SU-DHL-6 (cell line): Measurements from ENCODE around the gene HBZ.

Experiments used
- H2AFZ ChIP-seq: fragments of 200-600 bp; sonication (generic); 2 replicates; pipeline ENCODE4 v1.6.1; 2014; ENCODE audit warnings: low read depth, mild to moderate bottlenecking, moderate library complexity, mixed read lengths, antibody characterized with exemption, low read length; ENCODE audit not compliant: severe bottlenecking
- H3F3A ChIP-seq: fragments of 200-600 bp; shearing (Covaris generic); 2 replicates; pipeline ENCODE4 v1.6.0; 2016; ENCODE audit warnings: antibody characterized with exemption, mild to moderate bottlenecking; ENCODE audit not compliant: insufficient read depth
- H3K27ac ChIP-seq: fragments of 200-600 bp; sonication (generic); 2 replicates; pipeline ENCODE4 v1.5.1; 2016; ENCODE audit warnings: low read depth, mild to moderate bottlenecking, low read length, moderate library complexity, mixed read lengths
- H3K27me3 ChIP-seq: fragments of 200-600 bp; sonication (generic), shearing (Covaris generic); 2 replicates; pipeline ENCODE4 v1.6.0; 2014; ENCODE audit warnings: mild to moderate bottlenecking, low read length
- H3K36me3 ChIP-seq: fragments of 200-600 bp; sonication (generic); 2 replicates; pipeline ENCODE4 v1.6.1; 2014; ENCODE audit warnings: mild to moderate bottlenecking, low read length, mixed read lengths
- H3K4me2 ChIP-seq: fragments of 300-600, 200-600 bp; shearing (Covaris generic), sonication (generic); 2 replicates; pipeline ENCODE4 v1.6.0; 2014; ENCODE audit warnings: low read length, low read depth, mild to moderate bottlenecking; ENCODE audit not compliant: poor library complexity, severe bottlenecking
- H3K4me3 ChIP-seq: fragments of 200-600 bp; sonication (generic); 2 replicates; pipeline ENCODE4 v1.5.1; 2014; ENCODE audit warnings: antibody characterized with exemption, low read length, mild to moderate bottlenecking, mixed read lengths; ENCODE audit not compliant: insufficient read depth, poor library complexity, severe bottlenecking
- H3K79me2 ChIP-seq: fragments of 200-600 bp; sonication (generic); 2 replicates; pipeline ENCODE4 v1.6.1; 2014; ENCODE audit warnings: mild to moderate bottlenecking, low read length, moderate library complexity; ENCODE audit not compliant: insufficient read depth
- H3K9ac ChIP-seq: fragments of 200-600 bp; sonication (generic); 2 replicates; pipeline ENCODE4 v1.7.0; 2014; ENCODE audit warnings: mild to moderate bottlenecking, low read length
- H3K9me2 ChIP-seq: fragments of 200-600 bp; sonication (generic); replicated peaks from 2 replicates; pipeline ENCODE4 v1.6.1; 2014; ENCODE audit warnings: low read length; ENCODE audit not compliant: insufficient read depth
- H3K9me3 ChIP-seq: fragments of 200-600 bp; sonication (generic); 2 replicates; pipeline ENCODE4 v1.6.1; 2014; ENCODE audit warnings: low read length, mixed read lengths; ENCODE audit not compliant: insufficient read depth
- H4K20me1 ChIP-seq: fragments of 200-600 bp; sonication (generic); 2 replicates; pipeline ENCODE4 v1.6.1; 2014; ENCODE audit warnings: low read depth, mild to moderate bottlenecking, antibody characterized with exemption, low read length, moderate library complexity, mixed read lengths
- CTCF ChIP-seq: fragments of 200-600 bp; sonication (generic); IDR thresholded peaks from one replicate; pipeline ENCODE4 v1.5.1; 2017; ENCODE audit warnings: antibody characterized with exemption, mild to moderate bottlenecking, low read length, moderate library complexity; ENCODE audit not compliant: insufficient read depth, poor library complexity, severe bottlenecking
- EZH2phosphoT487 ChIP-seq: fragments of 200-600 bp; sonication (generic), shearing (Covaris generic); conservative IDR thresholded peaks from 2 replicates; pipeline ENCODE4 v1.6.1; 2018; ENCODE audit warnings: mild to moderate bottlenecking, antibody characterized with exemption, low read length, moderate library complexity, mixed read lengths

HBZ gene

GRCh38 chr16:183005-183404 lies 30.6 kb downstream of the HBZ start:
- Histone ChIP-seq H3K4me3 (no peak overlapping the region), H3K9me2 (no peaks in the 10 kb centered on the region), H3K79me2 (no peaks in the 10 kb centered on the region), H3K36me3 (no peaks in the 10 kb centered on the region), H2AFZ (no peak overlapping the region), H3K9ac (no peak overlapping the region), H3K27me3 (no peaks in the 10 kb centered on the region), H3K27ac (no peak overlapping the region), H3K4me2 (no peak overlapping the region), H3F3A (0 out of 2 replicates have a peak, but pooled peaks cover 5% of the 10 kb centered on the region), H4K20me1 (no peaks in the 10 kb centered on the region), H3K9me3 (no peaks in the 10 kb centered on the region)
- no peak for TF ChIP-seq EZH2phosphoT487
- TF ChIP-seq CTCF: no peak

GRCh38 chr16:185213-185612 lies 32.8 kb downstream of the HBZ start:
- Histone ChIP-seq H3F3A (0 out of 2 replicates have a peak, but pooled peaks cover 5% of the 10 kb centered on the region), H3K9me3 (no peaks in the 10 kb centered on the region), H4K20me1 (no peaks in the 10 kb centered on the region), H3K27me3 (no peaks in the 10 kb centered on the region), H2AFZ (no peak overlapping the region), H3K9ac (no peak overlapping the region), H3K27ac (no peak overlapping the region), H3K36me3 (no peaks in the 10 kb centered on the region), H3K4me3 (no peak overlapping the region), H3K79me2 (no peaks in the 10 kb centered on the region), H3K4me2 (no peak overlapping the region), H3K9me2 (no peaks in the 10 kb centered on the region)
- TF ChIP-seq CTCF (no peak), EZH2phosphoT487 (no peak)

GRCh38 chr16:185691-186090 lies 33.2 kb downstream of the HBZ start:
- Histone ChIP-seq H3K27ac (no peak overlapping the region), H3K9me2 (no peaks in the 10 kb centered on the region), H3K4me2 (no peak overlapping the region), H2AFZ (no peak overlapping the region), H3K36me3 (no peaks in the 10 kb centered on the region), H3K9ac (no peak overlapping the region), H3K9me3 (no peaks in the 10 kb centered on the region), H3K4me3 (no peak overlapping the region), H3K79me2 (no peaks in the 10 kb centered on the region), H3F3A (0 out of 2 replicates have a peak, but pooled peaks cover 5% of the 10 kb centered on the region), H4K20me1 (no peaks in the 10 kb centered on the region), H3K27me3 (no peaks in the 10 kb centered on the region)
- TF ChIP-seq EZH2phosphoT487 (no peak), CTCF (no peak)
